ENCODE results near the gene POLR2J3.
"Not testable (repeated sequence)": the region's sequence is repeated elsewhere in the genome, so short reads cannot be mapped to it uniquely, and the experiment has no call there.

POLR2J3 gene

DNA sequence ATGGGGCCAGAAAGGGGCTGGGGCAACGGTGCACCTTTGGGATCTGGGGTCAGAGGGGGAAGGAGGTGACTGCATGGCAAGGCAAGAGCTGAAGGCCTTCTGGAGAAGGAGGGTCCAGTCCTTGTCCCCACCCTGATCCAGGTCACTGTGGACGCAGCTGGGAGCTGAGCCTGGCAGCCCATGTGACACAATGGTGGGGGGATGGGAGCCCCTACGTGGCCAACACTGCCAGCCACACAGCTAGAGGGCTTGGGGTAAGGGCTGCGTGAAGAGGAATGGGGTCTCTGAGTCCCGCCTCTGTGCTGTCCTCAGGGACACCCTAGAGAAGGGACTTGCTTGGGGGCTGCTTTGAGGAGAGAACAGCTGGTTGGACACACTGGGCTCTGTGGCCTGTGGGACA, 9.3 kb upstream of the POLR2J3 start:
- DNase-seq, result not testable (repeated sequence)

DNA sequence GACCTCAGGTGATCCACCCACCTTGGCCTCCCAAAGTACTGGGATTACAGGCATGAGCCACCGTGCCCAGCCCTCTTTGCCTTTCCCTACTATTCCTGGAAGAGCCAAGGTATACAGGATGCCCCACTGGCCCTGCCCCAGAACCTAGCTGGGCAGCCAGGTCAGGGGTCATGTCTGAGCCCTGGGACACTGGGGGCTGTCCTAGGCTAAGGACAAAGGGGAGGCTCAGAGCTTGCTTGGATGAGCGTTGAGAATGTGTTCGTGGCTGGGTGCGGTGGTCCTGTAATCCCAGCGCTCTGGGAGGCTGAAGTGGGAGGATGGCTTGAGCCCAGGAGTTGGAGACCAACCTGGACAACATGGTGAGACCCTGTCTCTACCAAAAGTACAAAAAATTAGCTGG, 6.1 kb upstream of the POLR2J3 start:
- DNase-seq, result not testable (repeated sequence)

DNA sequence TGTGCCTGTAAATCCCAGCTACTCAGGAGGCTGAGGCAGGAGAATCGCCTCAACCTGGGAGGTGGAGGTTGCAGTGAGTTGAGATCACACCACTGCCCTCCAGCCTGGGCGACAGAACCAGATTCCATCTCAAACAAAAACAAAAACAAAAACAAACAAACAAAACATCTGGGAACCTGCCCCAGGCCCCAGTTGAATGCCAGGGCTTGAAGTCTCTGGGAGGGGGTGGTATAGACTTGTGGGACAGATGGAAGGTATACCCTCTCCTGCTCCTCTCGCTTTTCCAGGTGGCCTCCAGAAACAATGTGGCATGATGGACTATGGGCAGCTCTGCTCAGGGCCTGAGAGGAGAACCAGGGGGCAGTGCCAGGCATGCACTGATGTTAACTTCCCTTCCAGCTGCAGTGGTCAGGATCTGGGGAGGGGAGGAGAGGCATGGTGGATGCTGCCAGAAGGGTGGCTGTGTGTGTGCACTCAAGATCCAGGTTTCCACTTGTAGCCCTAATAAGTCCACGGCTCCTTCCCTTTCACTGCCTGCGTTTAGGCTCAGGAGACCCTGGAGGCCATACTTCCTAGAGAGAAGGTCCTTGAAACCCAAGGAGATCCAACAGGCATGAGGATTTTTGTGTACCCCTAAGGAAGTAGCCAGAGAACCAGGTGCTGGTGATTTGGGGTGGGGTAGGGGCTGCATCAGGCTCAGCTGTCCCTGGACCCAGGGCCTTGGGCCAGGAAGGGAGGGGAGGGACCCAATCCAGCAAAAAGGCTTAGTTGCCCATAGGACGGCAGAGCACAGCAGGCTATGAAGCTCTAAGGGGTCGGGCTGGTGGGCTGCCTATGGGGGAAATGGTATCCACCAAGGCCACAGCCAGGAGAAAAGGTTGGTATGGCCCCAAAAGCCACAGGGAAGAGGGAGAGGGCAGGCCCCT, 5.2 kb upstream of the POLR2J3 start:
- DNase-seq, result not testable (repeated sequence)

DNA sequence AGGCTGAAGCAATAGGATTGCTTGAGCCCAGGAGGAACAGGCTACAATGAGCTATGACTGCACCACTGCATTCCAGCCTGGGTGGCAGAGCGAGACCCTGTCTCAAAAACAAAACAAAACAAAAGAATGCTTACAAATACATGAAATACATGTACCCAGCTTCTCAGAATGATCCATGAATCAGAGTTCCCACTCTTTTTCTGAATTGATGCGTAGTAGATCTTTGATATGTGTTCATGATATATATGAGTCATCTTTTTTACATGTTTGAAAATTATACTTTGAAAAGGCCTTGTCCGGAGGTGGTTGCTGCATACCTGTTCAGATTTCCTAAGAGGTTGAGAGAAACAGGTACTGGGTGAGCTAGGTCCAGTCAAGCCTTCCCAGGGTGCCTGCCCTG, 4.0 kb upstream of the POLR2J3 start:
- not testable (repeated sequence) for DNase-seq

DNA sequence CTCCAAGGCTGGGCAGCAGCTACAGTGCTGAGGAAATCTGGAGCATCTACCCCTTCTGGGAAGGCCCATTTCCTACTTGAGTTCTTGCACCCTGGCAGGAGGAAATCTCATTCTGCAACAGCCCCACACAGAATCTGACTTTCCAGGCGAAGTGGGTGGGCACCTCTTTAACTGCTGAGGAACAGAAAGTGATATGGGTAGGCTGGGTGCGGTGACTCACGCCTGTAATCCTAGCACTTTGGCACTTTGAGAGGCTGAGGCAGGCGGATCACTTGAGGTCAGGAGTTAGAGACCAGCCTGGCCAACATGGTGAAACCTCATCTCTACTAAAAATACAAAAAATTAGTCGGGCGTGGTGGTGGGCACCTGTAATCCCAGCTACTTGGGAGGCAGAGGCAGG, 2.2 kb upstream of the POLR2J3 start:
- DNase-seq, result not testable (repeated sequence)

DNA sequence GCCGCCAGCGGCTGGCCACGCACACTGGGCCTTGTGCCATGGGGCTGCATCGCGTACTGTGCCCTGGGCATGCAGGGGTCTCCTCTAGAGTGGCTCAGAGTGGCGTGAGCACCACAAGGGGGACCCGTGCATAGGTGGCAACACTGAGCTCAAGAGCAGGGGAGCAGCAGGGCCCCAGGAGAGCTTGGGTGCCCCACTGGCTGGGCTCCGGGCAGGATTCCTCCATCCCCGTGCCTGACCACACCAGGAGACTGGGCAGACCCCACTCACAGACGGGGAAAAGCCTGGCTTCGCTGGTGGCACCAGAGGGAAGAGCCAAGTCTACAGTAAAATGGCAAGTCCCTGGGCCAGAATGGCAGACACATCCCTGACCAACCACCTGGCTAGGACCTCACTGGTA, 3.8 kb downstream of the POLR2J3 start:
- DNase-seq, result not testable (repeated sequence)

DNA sequence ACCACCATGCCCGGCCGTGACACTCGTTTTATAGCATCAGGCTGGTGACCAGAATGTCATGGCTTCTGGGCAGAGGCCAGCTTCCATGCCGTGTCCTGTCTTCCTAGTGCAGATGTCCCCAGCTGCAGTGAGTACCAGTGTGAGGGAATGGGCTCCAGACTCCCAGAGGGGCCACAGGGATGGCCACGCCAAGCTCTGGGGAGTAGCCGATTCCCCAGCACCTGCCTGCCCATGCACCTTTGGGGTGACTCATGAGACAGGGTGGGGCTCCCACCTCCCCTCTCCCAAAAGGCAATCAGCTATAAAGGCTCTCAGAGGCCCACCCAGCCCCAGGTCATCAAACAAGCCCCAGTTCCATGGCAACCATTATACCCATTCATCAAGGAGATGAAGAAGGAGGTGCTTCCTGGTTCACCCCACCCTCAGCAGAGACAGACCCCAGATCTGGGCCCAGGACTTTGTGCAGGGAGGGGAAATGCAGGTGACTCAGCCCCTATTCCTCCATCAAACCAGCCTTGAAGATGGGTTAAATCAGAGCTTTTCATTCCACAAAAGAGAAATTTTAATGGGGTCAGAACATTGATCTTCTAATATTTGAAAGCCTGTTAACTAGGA, 21.5 kb downstream of the POLR2J3 start, which contains the start of gene SPDYE2:
Gene SPDYE2, plus strand, starts transcription at position 419 of the 615 bp plus-strand sequence. CDS start 2,030 bp downstream, outside the sequence.
- not testable (repeated sequence) for DNase-seq

DNA sequence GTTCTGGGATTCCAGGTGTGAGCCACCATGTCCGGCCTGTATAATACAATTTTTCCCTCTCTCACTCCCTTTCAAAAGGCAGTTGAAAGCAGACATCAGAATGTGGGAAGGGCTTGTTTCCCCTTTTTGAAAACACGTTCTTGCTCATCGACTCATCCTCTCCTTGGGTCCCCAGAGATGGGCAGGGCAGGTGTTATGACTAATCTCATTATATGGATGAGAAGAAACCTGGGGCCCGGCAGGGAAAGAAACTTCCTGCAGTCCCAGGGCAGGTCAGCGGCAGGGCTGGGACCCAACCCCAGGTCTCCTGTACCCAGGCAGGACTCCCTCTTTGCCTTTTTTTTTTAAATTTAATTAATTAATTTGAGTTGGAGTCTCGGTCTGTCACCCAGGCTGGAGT, 26.0 kb downstream of the POLR2J3 start:
- not testable (repeated sequence) for DNase-seq

DNA sequence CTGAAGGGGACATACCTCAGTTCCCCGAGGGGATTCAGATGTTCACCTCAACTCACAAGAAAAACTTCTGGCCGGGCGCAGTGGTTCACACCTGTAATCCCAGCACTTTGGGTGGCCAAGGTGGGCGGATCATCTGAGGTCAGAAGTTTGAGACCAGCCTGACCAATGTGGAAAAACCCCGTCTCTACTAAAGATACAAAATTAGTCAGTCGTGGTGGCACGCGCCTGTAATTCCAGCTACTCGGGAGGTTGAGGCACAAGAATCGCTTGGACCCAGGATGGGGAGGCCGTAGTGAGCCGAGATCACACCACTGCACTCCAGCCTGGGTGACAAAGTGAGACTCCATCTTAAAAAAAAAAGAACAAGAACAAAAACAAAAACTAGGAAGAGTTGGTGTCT, 27.1 kb downstream of the POLR2J3 start:
- DNase-seq, result not testable (repeated sequence)

DNA sequence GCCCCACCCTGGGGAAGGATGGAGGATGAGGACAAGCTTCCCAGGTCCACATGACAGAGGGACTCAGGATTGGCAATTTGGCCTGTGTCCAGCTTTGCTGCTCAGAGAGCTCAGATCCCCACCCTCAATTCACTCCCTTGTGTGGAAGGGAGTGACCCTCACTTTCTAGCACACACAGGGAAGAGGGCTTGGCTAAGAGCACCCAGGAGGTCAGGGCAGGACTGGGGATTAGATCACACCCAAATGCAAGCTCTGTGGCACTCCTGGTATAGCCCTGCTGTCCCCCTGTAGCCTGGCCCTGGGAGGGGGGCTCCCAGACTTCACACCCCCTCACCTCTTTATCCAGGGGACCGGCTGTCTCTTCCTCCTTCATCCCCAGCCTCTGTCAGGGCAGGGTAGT, 28.0 kb downstream of the POLR2J3 start:
- DNase-seq, result not testable (repeated sequence)

DNA sequence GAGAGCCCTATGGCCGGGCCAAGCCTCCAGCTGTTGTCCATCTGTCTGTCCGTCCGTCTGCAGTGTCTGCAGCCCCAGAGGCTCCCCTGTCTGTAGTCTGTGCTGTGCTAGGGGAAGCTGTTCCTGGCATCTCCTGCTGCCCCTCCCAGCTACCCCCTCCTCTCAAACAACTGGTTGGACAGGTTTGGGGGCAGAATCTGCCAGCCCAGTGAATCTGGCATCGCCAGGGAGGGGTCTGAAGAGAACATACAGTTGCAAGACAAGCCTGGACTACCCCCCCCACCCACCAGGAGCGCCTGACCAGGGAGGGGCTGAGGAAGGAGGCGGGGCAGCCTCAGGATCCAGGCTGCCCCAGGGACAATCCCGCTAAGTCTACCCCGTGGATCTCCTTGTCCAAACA, 28.8 kb downstream of the POLR2J3 start, which contains the start of gene UPK3BL2:
Gene UPK3BL2, minus strand, starts transcription at position 101 of the 400 bp plus-strand sequence. Its CDS starts 60 bp downstream, at position 41.
- not testable (repeated sequence) for DNase-seq

DNA sequence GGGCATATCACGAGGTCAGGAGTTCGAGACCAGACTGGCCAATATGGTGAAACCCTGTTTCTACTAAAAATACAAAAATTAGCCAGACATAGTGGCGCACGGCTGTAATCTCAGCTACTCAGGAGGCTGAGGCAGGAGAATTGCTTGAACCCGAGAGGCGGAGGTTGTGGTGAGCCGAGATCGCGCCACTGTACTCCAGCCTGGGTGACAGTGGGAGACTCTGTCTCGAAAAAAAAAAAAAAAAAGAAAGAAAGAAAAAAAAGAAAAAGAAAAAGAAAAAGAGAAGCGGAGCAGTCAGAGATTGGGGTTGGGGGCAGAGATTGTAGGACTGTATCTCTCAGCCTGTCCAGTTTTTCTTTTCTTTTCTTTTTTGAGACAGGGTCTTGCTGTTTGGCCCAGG, 29.6 kb downstream of the POLR2J3 start:
- not testable (repeated sequence) for DNase-seq

DNA sequence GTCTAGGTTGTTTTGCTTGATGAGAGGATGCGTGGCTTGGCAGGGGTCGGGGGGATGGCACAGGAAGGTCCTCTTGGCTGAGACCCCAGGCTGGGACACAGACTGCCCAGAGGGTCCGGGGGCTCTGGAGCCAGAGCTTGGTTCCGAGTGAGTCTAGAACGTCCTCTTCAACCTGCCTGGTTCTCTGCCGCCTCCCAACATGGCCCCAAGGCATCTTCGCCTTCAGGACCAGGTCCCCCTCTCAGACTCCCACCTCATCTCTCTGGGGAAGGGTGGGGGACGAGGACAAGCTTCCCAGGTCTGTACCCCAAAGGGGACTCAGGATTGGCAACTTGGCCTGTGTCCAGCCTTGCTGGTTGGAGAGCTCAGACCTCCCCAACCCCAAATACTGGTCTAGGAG, 30.3 kb downstream of the POLR2J3 start:
- DNase-seq, result not testable (repeated sequence)

DNA sequence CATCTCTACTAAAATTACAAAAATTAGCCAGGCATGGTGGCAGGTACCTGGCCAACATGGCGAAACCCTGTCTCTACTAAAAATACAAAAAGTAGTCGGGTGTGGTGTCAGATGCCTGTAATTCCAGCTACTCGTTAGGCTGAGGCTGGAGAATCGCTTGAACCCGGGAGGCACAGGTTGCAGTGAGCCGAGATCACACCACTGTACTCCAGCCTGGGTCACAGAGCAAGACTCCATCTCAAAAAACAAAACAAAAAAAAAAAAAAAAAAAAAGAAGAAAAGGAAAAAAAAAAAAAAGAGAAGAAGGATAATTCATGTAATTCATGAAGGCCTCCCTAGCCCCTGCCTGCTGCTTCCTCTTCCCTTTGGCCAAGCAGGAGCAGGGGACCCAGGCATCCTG, 31.8 kb downstream of the POLR2J3 start:
- DNase-seq, result not testable (repeated sequence)

DNA sequence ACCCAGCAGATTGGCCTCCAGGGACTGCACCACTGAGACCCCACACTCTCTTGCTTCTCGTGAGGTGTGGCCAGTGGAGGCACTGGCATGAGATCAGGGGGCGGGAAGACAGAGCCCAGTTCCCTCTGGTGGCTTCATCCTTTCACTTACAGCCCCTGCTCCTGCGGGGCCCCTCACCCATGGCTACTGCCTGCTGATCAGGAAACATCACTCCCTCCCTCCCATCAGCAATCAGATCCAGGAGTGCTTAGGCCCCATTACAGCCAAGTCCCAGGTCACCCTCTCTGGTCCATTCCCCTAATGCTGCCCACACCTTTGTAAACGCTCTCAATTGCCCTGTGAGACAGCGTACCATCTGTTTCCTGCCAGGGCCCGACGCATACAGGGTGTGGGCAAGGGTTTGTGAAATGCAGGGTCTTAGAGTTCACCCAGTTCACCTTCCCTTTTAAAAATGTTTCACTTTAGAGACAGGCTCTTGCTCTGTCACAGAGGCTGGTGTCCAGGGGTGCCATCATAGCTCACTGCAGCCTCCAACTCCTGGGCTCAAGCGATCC, 37.2 kb downstream of the POLR2J3 start:
- DNase-seq, result not testable (repeated sequence)

DNA sequence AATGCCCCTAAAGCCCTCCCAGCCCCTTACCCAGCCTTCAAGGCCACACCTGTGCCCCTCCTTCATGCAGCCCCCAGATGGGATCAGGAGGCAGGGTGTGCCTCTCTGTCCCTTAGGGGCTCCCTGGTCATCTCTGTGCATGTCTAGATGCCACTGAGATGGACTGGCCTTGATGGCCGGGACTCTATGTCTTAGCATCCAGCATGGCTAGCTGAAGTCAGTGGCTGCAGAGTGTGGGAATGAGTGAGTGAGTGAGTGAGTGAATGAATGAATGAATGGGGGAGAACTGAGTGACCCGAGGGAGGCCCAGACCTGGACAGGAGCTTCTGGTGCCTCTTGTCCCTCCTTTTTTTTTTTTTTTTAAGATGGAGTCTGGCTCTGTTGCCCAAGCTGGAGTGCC, 40.3 kb downstream of the POLR2J3 start:
- not testable (repeated sequence) for DNase-seq

DNA sequence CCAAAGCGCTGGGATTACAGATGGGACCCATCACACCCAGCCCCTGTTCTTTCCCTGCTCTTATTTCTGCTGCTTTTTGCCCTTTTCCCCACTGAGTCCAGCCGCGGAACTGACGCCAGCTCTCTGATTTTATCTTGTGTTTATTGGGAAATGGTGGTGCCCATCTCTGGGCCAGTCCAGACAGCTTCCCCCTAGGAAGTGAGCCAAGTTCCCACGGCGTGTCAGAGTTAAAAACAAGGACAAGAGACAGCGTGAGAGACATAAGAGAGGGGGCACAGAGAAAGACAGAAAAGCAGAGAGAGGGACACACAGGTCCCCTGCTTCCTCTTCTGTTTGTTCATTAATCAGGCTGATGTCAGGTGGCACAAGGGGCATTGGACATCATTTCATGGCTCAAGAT, 40.8 kb downstream of the POLR2J3 start:
- not testable (repeated sequence) for DNase-seq

DNA sequence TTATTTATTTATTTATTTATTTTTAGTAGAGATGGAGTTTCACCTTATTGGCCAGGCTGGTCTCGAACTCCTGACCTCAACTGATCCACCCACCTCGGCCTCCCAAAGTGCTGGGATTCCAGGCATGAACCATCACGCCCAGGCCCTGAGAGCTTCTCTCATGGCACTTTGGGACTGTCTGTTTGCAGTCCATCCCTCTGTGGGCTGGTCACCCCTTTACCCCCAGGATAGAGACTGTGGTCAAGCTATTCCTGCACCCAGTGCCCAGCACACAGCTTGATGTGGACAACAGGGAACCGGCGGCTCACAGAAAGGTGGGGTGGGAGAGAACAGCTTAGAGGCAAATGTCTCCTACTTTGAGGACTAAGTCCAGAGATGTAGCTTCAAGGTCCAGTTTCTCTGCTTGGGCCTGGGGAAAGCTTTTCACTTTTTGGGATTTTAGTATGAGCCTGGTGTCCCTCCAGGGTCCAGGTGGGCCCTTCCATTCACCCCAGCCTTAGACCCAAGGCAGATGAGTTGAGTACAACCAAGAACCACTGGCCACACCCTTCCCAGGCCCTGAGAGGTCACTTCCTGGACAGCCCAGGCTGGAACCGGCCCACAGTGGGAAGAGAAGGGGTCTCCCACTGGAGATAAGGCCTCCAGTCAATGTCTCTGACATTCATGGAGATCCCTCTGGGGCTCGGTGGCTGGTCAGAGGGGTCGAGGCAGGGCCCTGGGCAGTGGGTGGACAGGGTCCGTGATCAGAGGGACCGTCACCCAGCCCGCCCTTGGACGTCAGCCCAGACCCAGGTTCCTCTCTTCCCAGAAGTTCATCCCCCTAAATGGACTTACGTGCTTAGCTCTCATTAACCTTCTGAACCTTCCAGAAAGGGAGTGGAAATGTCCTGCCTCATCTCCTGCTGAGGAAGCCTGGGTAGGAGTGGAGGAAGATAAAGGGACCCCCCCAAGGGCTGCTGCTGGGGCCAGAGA, 44.3 kb downstream of the POLR2J3 start:
- not testable (repeated sequence) for DNase-seq

DNA sequence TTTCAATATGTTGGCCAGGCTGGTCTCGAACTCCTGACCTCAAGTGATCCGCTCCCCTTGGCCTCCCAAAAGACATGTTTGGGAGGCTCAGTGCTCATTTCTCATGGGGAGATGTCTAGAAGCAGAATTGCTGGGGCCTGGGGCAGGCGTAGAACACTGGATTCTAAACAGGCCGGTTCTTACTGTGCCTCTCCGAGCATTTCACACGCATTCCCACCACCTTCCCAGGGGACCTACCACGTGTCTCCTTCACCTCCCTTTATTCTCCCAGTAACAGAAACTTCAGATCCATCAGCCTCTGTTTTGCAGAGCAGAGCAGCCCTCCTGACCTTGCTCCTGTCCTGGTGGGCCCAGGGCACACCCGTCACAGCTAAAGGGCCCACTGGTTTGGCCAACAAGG, 45.2 kb downstream of the POLR2J3 start:
- DNase-seq, result not testable (repeated sequence)

DNA sequence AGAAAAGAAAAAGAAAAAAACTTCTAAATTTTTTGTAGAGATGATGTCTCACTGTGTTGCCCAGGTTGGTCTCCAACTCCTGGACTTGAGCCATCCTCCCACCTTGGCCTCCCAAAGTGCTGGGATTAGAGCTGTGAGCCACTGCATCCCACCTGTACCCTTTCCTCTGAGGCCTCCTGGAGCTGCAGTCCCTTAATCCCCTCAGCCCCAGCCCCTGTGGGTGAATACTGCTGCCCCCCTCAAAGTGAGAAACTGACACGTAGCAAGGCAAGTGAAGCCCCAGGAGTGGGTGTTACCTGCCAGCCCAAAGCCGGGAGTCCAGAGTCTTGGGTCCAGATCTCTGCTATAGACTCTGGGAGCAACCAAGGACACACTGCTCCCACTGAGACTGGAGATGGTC, 47.6 kb downstream of the POLR2J3 start:
- DNase-seq, result not testable (repeated sequence)

DNA sequence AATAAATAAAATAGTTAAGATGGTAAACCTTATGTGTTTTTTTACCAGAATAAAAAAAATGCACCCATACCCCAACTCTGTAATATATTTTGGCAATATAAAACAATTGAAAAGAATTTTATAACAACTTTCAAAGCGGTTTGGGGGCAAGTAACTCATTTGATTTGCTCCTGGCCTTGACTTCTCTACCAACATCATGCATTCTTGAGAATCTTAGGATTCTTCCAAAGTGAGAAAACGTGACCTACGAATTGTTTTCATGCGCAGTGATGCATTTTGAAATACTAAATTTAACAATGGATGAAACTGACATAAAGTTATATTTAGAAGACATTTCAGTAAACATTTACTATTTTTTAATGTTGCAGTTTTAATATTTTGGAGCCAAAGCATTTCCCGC, 51.6 kb downstream of the POLR2J3 start:
- not testable (repeated sequence) for DNase-seq

DNA sequence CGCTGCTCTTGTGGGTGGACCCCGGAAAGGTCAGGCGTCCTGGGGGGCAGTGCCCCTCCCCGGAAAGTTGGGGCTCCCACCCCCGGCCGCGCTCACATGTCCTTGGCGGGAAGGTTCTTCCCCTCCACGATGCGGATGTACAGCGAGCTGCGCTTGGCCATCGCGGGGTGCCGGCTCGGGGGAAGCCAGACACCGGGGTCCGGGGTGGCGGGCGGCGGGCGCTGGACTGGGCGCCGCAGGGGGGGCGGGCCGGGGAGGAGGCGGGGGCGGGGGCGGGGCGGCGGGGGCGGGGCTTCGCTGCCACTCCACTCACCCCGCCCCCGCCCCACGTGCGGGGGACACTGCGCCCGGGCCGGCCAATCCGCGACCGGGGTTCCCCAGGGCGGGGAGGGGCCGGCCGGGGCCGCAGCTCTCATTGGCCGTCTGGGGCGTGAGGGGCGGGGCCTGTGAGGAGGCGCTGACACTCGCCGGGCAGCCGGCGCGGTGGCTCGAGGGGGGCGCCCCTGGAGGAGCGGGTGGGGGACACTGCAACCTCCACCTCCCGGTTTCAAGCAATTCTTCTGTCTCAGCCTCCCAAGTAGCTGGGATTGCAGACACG, 54.7 kb downstream of the POLR2J3 start, which contains the start of gene RASA4B:
Gene RASA4B, minus strand, starts transcription at position 228 of the 598 bp plus-strand sequence. Its CDS starts 67 bp downstream, at position 161.
- DNase-seq, result not testable (repeated sequence)

Measured in SHP77 (cell line).